Measurements from ENCODE around the gene ZGRF1.
"Not testable (repeated sequence)": the region's sequence is repeated elsewhere in the genome, so short reads cannot be mapped to it uniquely, and the experiment has no call there.

Gene ZGRF1

GRCh38 chr4:112557676-112558411, 78.9 kb downstream of the ZGRF1 start:
- DNase-seq (ENCODE audit: low read depth), result no peak

DNA sequence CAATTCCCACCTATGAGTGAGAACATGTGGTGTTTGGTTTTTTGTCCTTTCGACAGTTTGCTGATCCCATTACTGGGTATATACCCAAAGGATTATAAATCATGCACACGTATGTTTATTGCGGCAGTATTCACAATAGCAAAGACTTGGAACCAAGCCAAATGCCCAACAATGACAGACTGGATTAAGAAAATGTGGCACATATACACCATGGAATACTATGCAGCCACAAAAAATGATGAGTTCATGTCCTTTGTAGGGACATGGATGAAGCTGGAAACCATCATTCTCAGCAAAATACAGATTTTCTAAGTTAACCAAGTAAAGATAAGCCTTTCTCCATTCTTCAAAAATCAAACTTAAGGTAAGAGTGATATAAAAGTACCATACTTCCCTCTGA, 82.4 kb downstream of the ZGRF1 start:
- DNase-seq (ENCODE audit: low read depth), result not testable (repeated sequence)

- DNase-seq (ENCODE audit: low read depth), result peak; percentile 50
Observed at GRCh38 chr4:112552668-112553067, 84.0 kb downstream of the ZGRF1 start.

GRCh38 chr4:112550728-112551127, 86.0 kb downstream of the ZGRF1 start:
- peak; percentile 56 for DNase-seq (ENCODE audit: low read depth)

GRCh38 chr4:112546476-112546875, 90.2 kb downstream of the ZGRF1 start:
- no peak for DNase-seq (ENCODE audit: low read depth)

DNA sequence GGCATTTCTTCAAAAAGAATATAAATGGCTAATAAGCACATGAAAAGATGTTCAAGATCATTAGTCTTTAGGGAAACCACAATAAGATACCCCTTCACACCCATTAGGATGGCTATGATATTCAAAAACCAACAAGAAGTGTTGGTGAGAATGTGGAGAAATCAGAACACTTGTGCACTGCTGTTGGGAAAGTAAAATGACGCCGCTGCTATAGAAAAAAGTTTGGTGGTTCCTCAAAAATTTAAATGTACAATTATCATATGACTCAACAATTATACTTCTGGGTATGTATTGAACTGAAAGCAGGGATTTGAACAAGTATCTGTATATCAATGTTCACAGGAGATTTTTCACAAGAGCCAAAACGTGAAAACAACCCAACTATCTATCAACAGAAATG, 91.4 kb downstream of the ZGRF1 start:
- DNase-seq (ENCODE audit: low read depth), result no peak

- no peak for DNase-seq (ENCODE audit: low read depth)
Observed at GRCh38 chr4:112540695-112541094, 96.0 kb downstream of the ZGRF1 start.

DNA sequence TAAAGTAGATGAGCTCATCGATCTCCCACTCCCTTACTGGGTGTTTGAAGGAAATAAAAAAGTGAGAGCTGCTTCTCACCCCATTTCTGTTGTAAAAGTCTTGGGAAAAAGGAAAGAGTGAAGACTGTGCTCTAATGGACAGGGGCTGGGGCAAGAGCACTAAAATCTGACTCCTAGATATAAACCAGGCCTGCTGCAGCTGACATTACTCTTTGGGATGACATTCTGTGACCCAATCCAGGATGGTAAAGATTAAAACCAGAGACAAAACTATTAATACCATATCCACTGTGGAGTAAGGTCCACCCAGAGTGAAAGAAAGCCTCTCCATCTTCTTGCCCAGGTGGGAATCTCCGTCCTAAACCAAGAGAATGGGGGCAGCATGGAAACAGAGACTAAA, 100.6 kb downstream of the ZGRF1 start:
- no peak for DNase-seq (ENCODE audit: low read depth)

GRCh38 chr4:112532267-112532666, 104.4 kb downstream of the ZGRF1 start:
- no peak for DNase-seq (ENCODE audit: low read depth)

GRCh38 chr4:112531146-112531545, 105.6 kb downstream of the ZGRF1 start:
- DNase-seq (ENCODE audit: low read depth), result no peak

DNA sequence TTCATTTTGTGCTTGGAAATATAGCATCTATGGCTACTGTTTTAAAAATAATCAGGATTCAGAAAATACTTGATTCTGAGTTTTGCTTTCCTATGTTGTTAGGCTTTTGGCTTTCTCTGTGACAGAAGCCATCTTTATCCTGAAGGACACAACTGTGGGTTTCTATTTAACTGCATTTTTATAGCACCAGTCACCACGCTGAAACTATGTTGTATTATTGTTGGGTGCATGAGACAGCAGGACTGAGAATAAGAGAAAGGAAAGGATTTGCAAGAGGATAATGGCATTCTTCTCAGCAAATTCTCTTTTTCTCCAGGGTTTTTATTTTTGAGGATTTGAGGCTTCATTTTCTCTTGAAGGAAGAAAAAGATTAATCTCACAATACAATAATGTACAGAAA, 110.6 kb downstream of the ZGRF1 start:
- DNase-seq (ENCODE audit: low read depth), result peak; percentile 26

DNA sequence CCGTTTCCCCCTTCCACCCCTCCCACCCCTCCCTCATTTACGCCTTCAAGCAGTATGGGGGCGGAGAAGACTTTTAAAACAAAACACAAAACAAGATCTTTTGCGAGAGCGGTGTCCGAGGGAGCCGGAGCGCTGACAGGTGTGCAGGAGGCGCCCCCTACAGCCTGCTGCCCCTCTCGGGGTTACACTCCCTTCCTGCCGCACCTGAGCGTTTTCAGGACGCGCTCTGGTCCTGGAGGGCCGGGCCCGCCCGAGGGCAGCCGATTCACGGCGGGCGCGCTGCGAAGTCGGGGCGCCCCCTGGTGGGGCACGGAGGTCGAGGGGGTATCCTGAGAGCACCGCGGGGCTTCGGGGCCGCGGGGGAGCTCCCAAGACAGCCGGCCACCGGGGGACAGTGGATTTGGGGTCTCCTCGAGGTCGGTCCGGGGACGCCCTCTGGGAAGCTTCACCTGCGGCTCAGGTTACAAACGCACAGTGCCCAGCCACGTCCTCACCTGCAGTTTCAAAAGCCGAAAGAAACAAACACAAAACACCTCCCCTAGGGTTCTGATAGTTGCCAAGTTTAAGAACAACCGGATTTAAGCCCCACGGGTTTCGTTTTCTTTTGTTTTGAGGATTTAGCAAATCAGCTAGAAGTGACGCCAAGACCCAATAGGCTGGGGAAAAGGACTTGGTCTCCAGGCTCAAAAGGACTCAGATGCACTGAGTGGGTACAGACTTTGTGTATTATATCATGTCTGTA, 112.8 kb downstream of the ZGRF1 start:
- no peak for DNase-seq (ENCODE audit: low read depth)

DNA sequence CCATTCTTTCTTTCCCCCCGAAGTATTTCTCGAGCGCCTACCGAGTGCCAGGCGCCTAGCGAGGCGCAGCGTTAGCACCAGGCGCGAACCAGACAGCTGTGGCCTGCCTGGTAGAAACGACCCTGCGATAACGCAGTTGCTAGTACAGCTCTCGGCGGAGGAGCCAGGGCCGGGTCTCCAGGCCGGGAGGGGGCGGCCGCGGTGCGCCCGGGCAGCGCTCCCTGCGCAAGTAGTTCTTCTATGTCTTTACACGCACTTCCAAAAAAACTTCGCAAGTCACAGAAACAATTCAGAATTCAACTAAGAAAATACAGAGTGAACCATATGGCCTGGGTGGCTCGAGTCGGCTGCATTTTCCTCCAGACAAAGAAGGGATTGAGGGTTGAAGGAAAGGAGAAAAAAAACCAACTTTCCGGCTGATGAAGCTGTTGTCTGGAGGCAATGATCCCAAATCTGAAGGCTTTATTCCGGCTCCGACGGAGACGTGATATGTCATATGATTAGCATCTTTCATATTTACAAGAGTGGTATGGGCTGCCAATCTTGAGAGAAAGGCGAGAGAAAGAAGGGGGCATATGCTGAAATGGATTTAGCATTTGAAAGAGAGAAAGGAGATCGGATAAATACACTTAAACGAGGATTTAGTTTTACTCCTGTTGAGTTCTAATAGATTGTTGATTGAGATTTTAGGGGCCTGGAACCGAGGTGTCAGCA, 113.5 kb downstream of the ZGRF1 start:
- DNase-seq (ENCODE audit: low read depth), result no peak

DNA sequence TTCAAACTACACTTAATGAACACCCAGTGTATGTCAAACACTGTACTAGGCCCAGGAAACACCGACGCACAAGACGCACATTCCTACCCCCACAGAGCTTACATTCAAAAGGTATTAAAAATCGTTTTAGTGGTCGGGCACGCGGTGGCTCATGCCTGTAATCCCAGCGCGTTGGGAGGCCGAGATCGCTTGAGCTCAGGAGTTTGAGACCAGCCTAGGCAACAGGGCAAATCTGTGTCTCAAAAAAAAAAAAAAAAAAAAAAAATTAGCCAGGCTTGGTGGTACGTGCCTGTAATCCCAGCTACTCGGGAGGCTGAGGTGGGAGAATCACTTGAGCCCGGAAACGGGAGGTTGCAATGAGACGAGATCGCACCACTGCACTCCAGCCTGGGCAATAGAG, 114.3 kb downstream of the ZGRF1 start:
- not testable (repeated sequence) for DNase-seq (ENCODE audit: low read depth)

GRCh38 chr4:112521123-112522023, 115.3 kb downstream of the ZGRF1 start:
- no peak for DNase-seq (ENCODE audit: low read depth)

- no peak for DNase-seq (ENCODE audit: low read depth)
Observed at GRCh38 chr4:112520598-112521122, 116.0 kb downstream of the ZGRF1 start.

GRCh38 chr4:112519689-112520597, 116.8 kb downstream of the ZGRF1 start:
- DNase-seq (ENCODE audit: low read depth), result no peak

DNA sequence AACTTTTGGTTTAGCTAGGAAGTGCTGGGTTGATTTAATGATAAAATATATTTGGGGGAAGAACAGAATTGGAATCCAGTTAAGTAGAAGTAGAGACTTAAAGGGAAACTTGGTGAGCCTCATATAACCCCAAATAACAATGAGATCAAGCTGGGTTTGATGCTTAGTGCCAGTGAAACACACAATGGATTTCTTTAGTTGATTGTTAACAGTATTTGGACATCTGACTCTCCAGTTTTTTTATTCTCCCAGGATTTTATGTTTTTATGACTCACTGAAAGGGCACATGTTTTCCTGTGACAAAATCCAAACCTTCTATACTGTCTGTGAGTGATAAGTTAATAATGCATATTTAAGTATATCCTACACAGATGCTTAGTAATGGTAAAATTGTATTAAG, 118.0 kb downstream of the ZGRF1 start:
- no peak for DNase-seq (ENCODE audit: low read depth)

DNA sequence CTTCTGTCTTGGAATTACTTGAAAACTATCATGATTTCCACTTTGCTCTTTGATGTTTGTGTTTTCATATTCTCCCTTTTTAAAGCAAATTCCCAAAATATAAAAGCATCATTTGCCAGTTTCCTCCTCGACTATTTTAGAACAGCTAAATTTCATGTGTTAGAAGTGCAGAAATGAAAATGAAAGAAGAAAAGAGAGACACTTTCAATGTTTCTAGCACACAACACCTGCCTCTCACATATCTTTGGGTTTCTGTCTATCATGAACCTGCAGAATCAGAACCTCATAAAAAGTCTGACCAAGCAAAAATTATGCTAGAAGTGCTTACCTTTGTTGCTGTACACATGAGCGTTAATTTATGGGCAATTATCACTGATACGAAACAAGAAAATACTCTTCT, 118.8 kb downstream of the ZGRF1 start:
- no peak for DNase-seq (ENCODE audit: low read depth)

GRCh38 chr4:112517067-112517634, 119.6 kb downstream of the ZGRF1 start:
- DNase-seq (ENCODE audit: low read depth), result no peak

All from stromal cell of bone marrow (primary cell).